ENCODE results near the gene CDH8. TPM values are rescaled to one million over a fixed set of nuclear protein-coding genes. Genes with fewer than 3 reads are reported as not detected.

Gene CDH8
- total RNA-seq, 1 experiment from 2014 or later: 1.7 TPM

DNA sequence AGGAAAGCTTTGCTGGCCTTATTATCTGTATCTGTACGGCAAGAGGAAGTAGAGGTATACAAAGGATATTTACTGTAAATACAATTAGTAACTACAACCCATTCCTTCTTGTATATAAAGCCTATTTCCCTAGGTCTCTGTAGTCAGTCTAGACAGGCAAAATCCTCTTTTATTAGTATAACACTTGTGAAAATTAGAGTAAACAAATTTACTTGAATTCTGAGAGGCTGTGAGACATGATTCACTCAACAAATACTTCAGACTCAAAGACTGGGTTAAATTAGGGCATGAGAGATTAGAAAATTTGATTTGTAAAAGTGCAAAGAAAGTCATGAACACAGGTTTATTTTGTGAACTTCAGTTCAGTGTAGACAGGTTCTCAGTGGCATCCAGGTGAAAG lies 30.9 kb upstream of the CDH8 start:
- no peak overlapping the region for H3K4me3 Mint-ChIP-seq (ENCODE audit: unreplicated experiment)
- H3K36me3 Mint-ChIP-seq (ENCODE audit: insufficient read depth, unreplicated experiment): no peaks in the 10 kb centered on the region
- no peaks in the 10 kb centered on the region for H3K4me1 Mint-ChIP-seq (ENCODE audit: low read depth, unreplicated experiment)
- intact Hi-C loops (cut with micrococcal nuclease; ENCODE audit: unreplicated experiment): no loop called here
- Histone ChIP-seq H3K27me3 (replicated peaks; ENCODE audit: control insufficient read depth, insufficient read depth, low read length) (no peaks in the 10 kb centered on the region), H3K4me1 (no peaks in the 10 kb centered on the region), H3K9me3 (no peaks in the 10 kb centered on the region), H3K4me3 (ENCODE audit: low read depth, low read length) (no peak overlapping the region), H3K36me3 (ENCODE audit: control insufficient read depth, insufficient read depth, low read length) (no peaks in the 10 kb centered on the region)
- ChIA-PET CTCF (no interaction called here), POLR2A (no interaction called here)
- no peaks in the 10 kb centered on the region for H3K9me3 Mint-ChIP-seq (ENCODE audit: unreplicated experiment)
- peaks cover 5% of the 10 kb centered on the region for H3K27me3 Mint-ChIP-seq (ENCODE audit: insufficient read depth, unreplicated experiment)
- TF ChIP-seq, protein P1, sequence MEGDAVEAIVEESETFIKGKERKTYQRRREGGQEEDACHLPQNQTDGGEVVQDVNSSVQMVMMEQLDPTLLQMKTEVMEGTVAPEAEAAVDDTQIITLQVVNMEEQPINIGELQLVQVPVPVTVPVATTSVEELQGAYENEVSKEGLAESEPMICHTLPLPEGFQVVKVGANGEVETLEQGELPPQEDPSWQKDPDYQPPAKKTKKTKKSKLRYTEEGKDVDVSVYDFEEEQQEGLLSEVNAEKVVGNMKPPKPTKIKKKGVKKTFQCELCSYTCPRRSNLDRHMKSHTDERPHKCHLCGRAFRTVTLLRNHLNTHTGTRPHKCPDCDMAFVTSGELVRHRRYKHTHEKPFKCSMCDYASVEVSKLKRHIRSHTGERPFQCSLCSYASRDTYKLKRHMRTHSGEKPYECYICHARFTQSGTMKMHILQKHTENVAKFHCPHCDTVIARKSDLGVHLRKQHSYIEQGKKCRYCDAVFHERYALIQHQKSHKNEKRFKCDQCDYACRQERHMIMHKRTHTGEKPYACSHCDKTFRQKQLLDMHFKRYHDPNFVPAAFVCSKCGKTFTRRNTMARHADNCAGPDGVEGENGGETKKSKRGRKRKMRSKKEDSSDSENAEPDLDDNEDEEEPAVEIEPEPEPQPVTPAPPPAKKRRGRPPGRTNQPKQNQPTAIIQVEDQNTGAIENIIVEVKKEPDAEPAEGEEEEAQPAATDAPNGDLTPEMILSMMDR (IDR thresholded peaks at IDR 0.05; ENCODE audit: insufficient read depth in 1 of 2, low read depth in 1 of 2, low read length in 1 of 2, severe bottlenecking in 1 of 2, unreplicated experiment in 1 of 2): no peak
- BruUV-seq (replicated peaks): no TSS peak
- no peak overlapping the region for H3K27ac Mint-ChIP-seq (ENCODE audit: unreplicated experiment)
- no peak for DNase-seq

DNA sequence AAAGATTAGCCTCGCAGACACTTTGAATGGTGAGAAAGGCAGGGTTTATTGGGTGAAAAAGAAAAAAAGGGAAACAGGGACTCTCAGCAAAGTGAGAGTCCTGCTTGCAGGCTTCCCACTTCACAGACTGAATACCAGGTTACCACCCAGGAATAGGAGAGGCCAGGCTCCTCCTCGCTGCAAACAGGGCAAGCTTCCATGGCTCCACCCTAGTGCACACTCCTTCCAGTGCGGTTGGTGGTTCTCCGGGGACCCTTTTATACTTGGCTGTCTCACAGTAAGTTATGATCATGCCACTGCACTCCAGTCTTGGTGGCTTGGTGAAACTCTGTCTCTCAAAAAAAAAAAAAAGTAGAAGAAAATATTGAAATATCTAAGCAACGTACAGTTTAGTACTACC lies 30.5 kb upstream of the CDH8 start:
- CTCF ChIA-PET: no interaction called here
- H3K4me3 Mint-ChIP-seq (ENCODE audit: unreplicated experiment): no peak overlapping the region
- TF ChIP-seq, protein P1 (IDR thresholded peaks at IDR 0.05; ENCODE audit: insufficient read depth in 1 of 2, low read depth in 1 of 2, low read length in 1 of 2, severe bottlenecking in 1 of 2, unreplicated experiment in 1 of 2): no peak

DNA sequence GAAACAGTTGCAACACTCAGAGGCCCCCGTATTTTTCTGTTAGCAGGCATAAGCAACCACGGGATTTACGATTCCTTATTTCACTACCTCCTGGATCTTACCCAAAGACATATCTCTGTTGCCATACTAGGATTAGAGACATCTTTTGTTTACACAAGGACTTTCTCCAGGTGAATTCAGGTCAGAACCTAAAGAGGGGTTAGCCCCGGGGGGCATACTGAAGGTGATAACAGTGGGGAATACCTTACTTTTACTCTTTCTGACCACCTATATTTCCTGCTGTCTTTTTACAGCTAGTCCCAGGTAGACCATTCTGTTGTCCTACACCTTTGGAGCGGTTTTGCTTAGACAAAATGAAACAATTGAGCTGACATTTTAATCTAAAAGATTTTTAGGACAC lies 27.9 kb upstream of the CDH8 start:
- no peak overlapping the region for H3K4me3 ChIP-seq (ENCODE audit: low read depth, low read length)
- Mint-ChIP-seq H3K27me3 (ENCODE audit: insufficient read depth, unreplicated experiment) (peaks cover 3% of the 10 kb centered on the region), H3K4me3 (ENCODE audit: unreplicated experiment) (no peak overlapping the region), H3K36me3 (ENCODE audit: insufficient read depth, unreplicated experiment) (no peaks in the 10 kb centered on the region), H3K27ac (ENCODE audit: unreplicated experiment) (no peak overlapping the region), H3K9me3 (ENCODE audit: unreplicated experiment) (no peaks in the 10 kb centered on the region), H3K4me1 (ENCODE audit: low read depth, unreplicated experiment) (no peaks in the 10 kb centered on the region)
- CTCF ChIA-PET: no interaction called here
- no peaks in the 10 kb centered on the region for H3K9me3 ChIP-seq
- intact Hi-C loops (cut with micrococcal nuclease; ENCODE audit: unreplicated experiment): no loop called here
- no peaks in the 10 kb centered on the region for H3K27me3 ChIP-seq (replicated peaks; ENCODE audit: control insufficient read depth, insufficient read depth, low read length)
- no TSS peak for BruUV-seq (replicated peaks)
- no peaks in the 10 kb centered on the region for H3K4me1 ChIP-seq
- TF ChIP-seq, protein P1 (IDR thresholded peaks at IDR 0.05; ENCODE audit: insufficient read depth in 1 of 2, low read depth in 1 of 2, low read length in 1 of 2, severe bottlenecking in 1 of 2, unreplicated experiment in 1 of 2): no peak
- POLR2A ChIA-PET: no interaction called here
- DNase-seq: no peak
- H3K36me3 ChIP-seq (ENCODE audit: control insufficient read depth, insufficient read depth, low read length): no peaks in the 10 kb centered on the region

More for the DNA sequence above, 30.5 kb upstream of the CDH8 start:
- Mint-ChIP-seq H3K4me1 (ENCODE audit: low read depth, unreplicated experiment) (no peaks in the 10 kb centered on the region), H3K27ac (ENCODE audit: unreplicated experiment) (no peak overlapping the region), H3K36me3 (ENCODE audit: insufficient read depth, unreplicated experiment) (no peaks in the 10 kb centered on the region), H3K9me3 (ENCODE audit: unreplicated experiment) (no peaks in the 10 kb centered on the region), H3K27me3 (ENCODE audit: insufficient read depth, unreplicated experiment) (peaks cover 5% of the 10 kb centered on the region)
- POLR2A ChIA-PET: no interaction called here
- Histone ChIP-seq H3K36me3 (ENCODE audit: control insufficient read depth, insufficient read depth, low read length) (no peaks in the 10 kb centered on the region), H3K4me1 (no peaks in the 10 kb centered on the region), H3K9me3 (no peaks in the 10 kb centered on the region), H3K4me3 (ENCODE audit: low read depth, low read length) (no peak overlapping the region), H3K27me3 (replicated peaks; ENCODE audit: control insufficient read depth, insufficient read depth, low read length) (no peaks in the 10 kb centered on the region)
- intact Hi-C loops (cut with micrococcal nuclease; ENCODE audit: unreplicated experiment): no loop called here
- DNase-seq: no peak
- no TSS peak for BruUV-seq (replicated peaks)

Measured in Caco-2 (cell line).